Upper lobe of left lung (tissue), 6 donors: ENCODE results near the gene SREBF1. TPM values are rescaled to one million over a fixed set of nuclear protein-coding genes. Genes with fewer than 3 reads are reported as not detected.

Source experiments
- ATAC-seq, 2 donors: fragments of 200-7000 bp; cut with Tn5 transposase; one replicate each; pipeline ENCODE4 v1.9.1; 2022; ENCODE audit warnings: mild to moderate bottlenecking in 2 of 2, moderate library complexity in 2 of 2; ENCODE audit not compliant: low FRiP score in 2 of 2
- DNase-seq, 2 donors: peaks; one replicate each; pipeline ENCODE4 v3.0.0-alpha.2; 2019 to 2020
- H3K27ac ChIP-seq, 4 donors: fragments of 200-600 bp; sonication (generic); one replicate each; pipeline ENCODE4 v1.5.1; 2016 to 2019
- H3K27me3 ChIP-seq, 4 donors: fragments of 200-600 bp; sonication (generic); one replicate each; pipeline ENCODE4 v1.5.1; 2017 to 2019
- H3K36me3 ChIP-seq, 4 donors: fragments of 200-600 bp; sonication (generic); one replicate each; pipeline ENCODE4 v1.5.1; 2016 to 2019
- H3K4me1 ChIP-seq, 4 donors: fragments of 200-600 bp; sonication (generic); one replicate each; pipeline ENCODE4 v1.5.1; 2018 to 2019
- H3K4me3 ChIP-seq, 4 donors: fragments of 200-600 bp; sonication (generic); one replicate each; pipeline ENCODE4 v1.5.1; 2017 to 2019; ENCODE audit warnings: mild to moderate bottlenecking in 2 of 4, moderate library complexity in 1 of 4
- H3K9me3 ChIP-seq, 4 donors: fragments of 200-600 bp; sonication (generic); one replicate each; pipeline ENCODE4 v1.5.1; 2018 to 2019
- EP300 ChIP-seq, 4 donors: sonication (generic); formaldehyde crosslinking; IDR thresholded peaks; one replicate each; pipeline ENCODE4 v1.5.1; 2017; ENCODE audit warnings: antibody characterized with exemption in 4 of 4, control low read depth in 2 of 4
- POLR2A ChIP-seq, 4 donors: fragments of 450-650 bp; IDR thresholded peaks; one replicate each; pipeline ENCODE4 v1.5.1; 2016 to 2017; ENCODE audit warnings: antibody characterized with exemption in 4 of 4, mild to moderate bottlenecking in 2 of 4
- POLR2AphosphoS5 ChIP-seq, 2 donors: sonication (generic); formaldehyde crosslinking; IDR thresholded peaks; one replicate each; pipeline ENCODE4 v1.5.1; 2017; ENCODE audit warnings: antibody characterized with exemption in 2 of 2
- WGBS, 2 donors: methylation state at CpG; one replicate each; pipeline ENCODE4 v1.1.5; 2017 to 2018; 5-methylcytosine and 5-hydroxymethylcytosine counted together
- total RNA-seq, 6 donors: library from RNA; depleted of rRNA in 4 of 6; stranded (reverse); fragments of >200 nt in 4 of 6; gene quantifications; one replicate each; pipeline versions ENCODE4 v1.1.0 to v1.2.1, GENCODE V29; 2016 to 2021
- TF ChIP-seq, protein P1 (sequence below), 6 experiments: fragments of 450-650 bp in 4 of 6; fragments of 200-600 bp in 2 of 6; sonication (generic) in 2 of 6; IDR thresholded peaks; one replicate each; pipeline ENCODE4 v1.5.1; 2016 to 2019; ENCODE audit warnings: antibody characterized with exemption in 6 of 6
- donor health status: DM: no; HTN: no; CAD: no; lungs with moderate emphysema.
- donor health status: DM: no; HTN: yes; CAD: no; lungs with severe emphysema.

The SREBF1 gene
- total RNA-seq, 6 donors from 2014 or later = 64.2 to 579 (median 123) TPM

DNA sequence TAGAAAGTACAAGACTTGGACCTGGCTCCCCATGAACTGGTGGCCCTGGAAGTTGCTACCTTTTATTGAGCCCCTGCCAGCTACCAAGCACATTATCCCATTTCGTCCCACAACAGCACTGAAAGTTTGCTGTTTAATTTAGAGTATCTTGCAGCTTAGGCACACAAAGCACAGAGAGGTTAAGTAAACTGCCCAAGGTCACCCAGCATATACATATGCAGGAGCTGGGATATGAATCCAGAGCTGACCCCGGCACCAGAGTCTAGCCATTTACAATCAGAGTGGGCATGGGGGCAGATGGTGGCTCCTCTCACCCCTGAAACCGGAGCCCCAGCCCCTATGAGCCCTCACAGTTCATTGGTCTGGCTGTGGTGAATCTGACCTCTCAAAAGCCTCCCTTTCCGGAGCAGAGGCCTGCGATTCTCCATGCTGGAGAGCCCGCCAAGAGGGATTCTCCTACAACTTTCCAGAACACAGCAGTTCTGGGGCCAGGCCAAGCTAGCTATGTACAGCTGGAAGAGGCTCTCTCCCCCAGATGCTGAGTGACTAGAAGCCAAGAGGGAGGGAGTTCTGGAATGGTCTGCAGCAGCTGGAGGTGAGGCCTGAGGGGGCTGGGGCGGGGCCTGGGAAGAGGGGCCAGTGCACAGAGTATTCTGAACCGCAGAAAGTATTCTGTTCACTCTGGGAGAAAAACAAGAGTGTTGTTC is 58.3 kb downstream of the SREBF1 start:
- Histone ChIP-seq H3K27ac (peak overlapping the region in 3 of 4 donors; percentile 5 to 75 (median 40)), H3K27me3 (peaks cover 0 to 5% (median 0%) of the 10 kb centered on the region in 4 donors), H3K4me1 (peaks cover 37 to 50% (median 43%) of the 10 kb centered on the region in 4 donors), H3K36me3 (no peaks in the 10 kb centered on the region), H3K4me3 (no peak overlapping the region), H3K9me3 (no peaks in the 10 kb centered on the region)
- peak; percentile 57 to 64 for ATAC-seq
- no peak for DNase-seq
- 82 to 83% methylated on average over 7 to 8 of the region's 8 CpGs for WGBS, 2 donors
- TF ChIP-seq POLR2AphosphoS5 (IDR thresholded peaks at IDR 0.05) (no peak), POLR2A (IDR thresholded peaks at IDR 0.05) (no peak), EP300 (IDR thresholded peaks at IDR 0.05) (no peak)
- TF ChIP-seq, protein P1, sequence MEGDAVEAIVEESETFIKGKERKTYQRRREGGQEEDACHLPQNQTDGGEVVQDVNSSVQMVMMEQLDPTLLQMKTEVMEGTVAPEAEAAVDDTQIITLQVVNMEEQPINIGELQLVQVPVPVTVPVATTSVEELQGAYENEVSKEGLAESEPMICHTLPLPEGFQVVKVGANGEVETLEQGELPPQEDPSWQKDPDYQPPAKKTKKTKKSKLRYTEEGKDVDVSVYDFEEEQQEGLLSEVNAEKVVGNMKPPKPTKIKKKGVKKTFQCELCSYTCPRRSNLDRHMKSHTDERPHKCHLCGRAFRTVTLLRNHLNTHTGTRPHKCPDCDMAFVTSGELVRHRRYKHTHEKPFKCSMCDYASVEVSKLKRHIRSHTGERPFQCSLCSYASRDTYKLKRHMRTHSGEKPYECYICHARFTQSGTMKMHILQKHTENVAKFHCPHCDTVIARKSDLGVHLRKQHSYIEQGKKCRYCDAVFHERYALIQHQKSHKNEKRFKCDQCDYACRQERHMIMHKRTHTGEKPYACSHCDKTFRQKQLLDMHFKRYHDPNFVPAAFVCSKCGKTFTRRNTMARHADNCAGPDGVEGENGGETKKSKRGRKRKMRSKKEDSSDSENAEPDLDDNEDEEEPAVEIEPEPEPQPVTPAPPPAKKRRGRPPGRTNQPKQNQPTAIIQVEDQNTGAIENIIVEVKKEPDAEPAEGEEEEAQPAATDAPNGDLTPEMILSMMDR (IDR thresholded peaks at IDR 0.05) = no peak

DNA sequence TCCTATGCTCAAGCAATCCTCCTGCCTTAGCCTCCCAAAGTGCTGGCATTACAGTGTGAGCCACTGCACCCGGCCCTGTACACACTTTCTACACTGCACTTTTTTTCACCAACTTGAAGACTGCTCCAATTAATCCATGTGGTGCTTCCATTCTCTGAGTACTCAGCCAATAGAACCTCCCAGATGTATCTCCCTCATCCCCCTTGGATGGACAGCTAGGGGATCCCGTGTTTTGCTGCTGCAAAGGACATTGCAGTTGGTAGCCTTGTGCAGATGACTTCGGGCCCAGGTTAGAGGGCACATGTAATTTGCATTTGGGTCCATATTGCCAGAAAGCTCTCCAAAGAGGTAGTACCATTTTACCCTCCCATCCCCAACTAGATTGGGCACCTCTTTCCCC is 59.9 kb downstream of the SREBF1 start:
- Histone ChIP-seq H3K27ac (no peak overlapping the region), H3K4me3 (no peak overlapping the region), H3K9me3 (no peaks in the 10 kb centered on the region), H3K4me1 (peaks cover 22 to 34% (median 29%) of the 10 kb centered on the region in 4 donors), H3K27me3 (no peaks in the 10 kb centered on the region), H3K36me3 (no peaks in the 10 kb centered on the region)
- TF ChIP-seq POLR2AphosphoS5 (IDR thresholded peaks at IDR 0.05) (no peak), EP300 (IDR thresholded peaks at IDR 0.05) (no peak), POLR2A (IDR thresholded peaks at IDR 0.05) (no peak)
- TF ChIP-seq, protein P1 (IDR thresholded peaks at IDR 0.05) = no peak
- ATAC-seq (no peak), DNase-seq (no peak)
- 68 to 88% methylated on average over 3 of the region's 3 CpGs for WGBS, 2 donors

DNA sequence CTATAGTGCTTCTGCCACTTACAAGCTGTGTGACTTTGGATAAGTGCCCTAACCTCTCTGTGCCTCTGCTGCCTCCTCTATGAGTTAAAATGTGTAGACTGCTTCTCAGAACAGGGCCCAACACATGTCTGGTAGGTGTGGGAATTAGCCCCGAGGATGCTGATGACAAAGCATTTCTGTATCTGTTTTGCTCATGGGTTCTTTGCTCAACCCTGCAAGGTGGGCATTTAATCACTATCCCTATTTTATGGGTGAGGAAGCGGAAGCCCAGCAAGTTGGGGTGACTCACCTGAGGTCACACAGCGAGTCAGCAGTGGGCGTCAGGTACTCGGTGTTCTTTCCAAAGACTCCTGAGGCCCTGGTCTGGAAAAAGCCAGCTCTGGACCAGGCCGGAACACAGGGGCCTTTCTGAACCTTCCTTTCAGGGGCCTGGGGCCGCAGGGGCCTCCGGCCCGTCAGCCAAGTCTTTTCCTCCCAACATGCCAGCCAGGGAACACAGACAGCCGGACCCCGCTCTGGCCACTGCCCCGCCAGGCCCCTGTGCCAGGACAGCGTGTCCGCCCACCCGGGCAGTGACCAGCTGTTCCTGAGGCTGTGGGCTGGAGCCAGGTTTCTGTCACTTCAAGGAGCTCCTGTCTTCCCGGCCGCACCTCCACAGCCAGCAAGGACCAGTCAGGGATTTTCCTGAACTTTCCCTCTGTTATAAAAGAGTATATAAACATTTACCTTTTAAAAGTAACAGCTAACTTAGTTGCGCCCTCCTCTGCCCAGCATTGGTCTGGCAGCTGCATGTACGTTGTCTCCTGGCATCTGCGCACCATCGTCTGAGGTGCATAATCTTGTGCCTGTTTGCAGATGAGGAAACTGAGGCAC is 62.5 kb downstream of the SREBF1 start:
- DNase-seq (peak in 1 of 2 donors; percentile 74), ATAC-seq (peak in 1 of 2 donors; percentile 32)
- no peak for TF ChIP-seq EP300 (IDR thresholded peaks at IDR 0.05)
- TF ChIP-seq POLR2A (IDR thresholded peaks at IDR 0.05) = no peak
- TF ChIP-seq POLR2AphosphoS5 (IDR thresholded peaks at IDR 0.05) = no peak
- TF ChIP-seq, protein P1 (IDR thresholded peaks at IDR 0.05) = peak in 4 of 6 experiments; percentile 36 to 61 (median 54)
- H3K27me3 ChIP-seq = no peaks in the 10 kb centered on the region
- peaks cover 9 to 27% (median 16%) of the 10 kb centered on the region in 4 donors for H3K4me1 ChIP-seq
- H3K27ac ChIP-seq = peak overlapping the region; percentile 46 to 74 (median 62)
- no peaks in the 10 kb centered on the region for H3K36me3 ChIP-seq
- no peaks in the 10 kb centered on the region for H3K9me3 ChIP-seq
- 56 to 61% methylated on average over 17 to 21 of the region's 21 CpGs for WGBS, 2 donors
- H3K4me3 ChIP-seq = no peak overlapping the region

DNA sequence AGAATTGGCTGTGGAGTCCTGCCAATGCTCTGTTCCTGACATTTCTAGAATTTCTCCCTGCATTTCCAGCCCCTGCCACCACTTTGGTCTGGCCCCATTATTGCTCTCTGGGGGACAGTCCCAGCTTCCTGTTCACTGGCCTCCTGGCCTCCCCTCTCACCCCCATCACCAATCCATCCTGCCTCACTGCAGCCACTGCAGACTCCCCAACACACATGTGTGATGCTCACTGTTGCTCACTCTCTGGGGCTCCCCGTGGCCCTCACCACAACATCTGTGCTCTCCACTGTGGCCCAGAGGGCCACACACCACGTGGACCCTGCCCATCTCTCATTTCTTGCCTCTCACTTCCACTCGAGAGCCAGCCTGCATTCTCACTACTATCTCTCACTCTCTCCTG is 64.6 kb downstream of the SREBF1 start:
- Histone ChIP-seq H3K36me3 (no peaks in the 10 kb centered on the region), H3K4me3 (no peak overlapping the region), H3K27me3 (no peaks in the 10 kb centered on the region), H3K4me1 (peaks cover 18 to 32% (median 20%) of the 10 kb centered on the region in 4 donors), H3K27ac (no peak overlapping the region), H3K9me3 (no peaks in the 10 kb centered on the region)
- ATAC-seq (no peak), DNase-seq (no peak)
- TF ChIP-seq POLR2AphosphoS5 (IDR thresholded peaks at IDR 0.05) (no peak), POLR2A (IDR thresholded peaks at IDR 0.05) (no peak), EP300 (IDR thresholded peaks at IDR 0.05) (no peak)
- TF ChIP-seq, protein P1 (IDR thresholded peaks at IDR 0.05) = no peak
- 66 to 80% methylated on average over 3 of the region's 3 CpGs for WGBS, 2 donors
